SHP77 (cell line): ENCODE measurements around the gene USP3.

Experiments used
- DNase-seq, 2 experiments: peaks; one replicate each; lab custom pipeline; 2025; lab: John Stamatoyannopoulos, UW

USP3 gene

DNA sequence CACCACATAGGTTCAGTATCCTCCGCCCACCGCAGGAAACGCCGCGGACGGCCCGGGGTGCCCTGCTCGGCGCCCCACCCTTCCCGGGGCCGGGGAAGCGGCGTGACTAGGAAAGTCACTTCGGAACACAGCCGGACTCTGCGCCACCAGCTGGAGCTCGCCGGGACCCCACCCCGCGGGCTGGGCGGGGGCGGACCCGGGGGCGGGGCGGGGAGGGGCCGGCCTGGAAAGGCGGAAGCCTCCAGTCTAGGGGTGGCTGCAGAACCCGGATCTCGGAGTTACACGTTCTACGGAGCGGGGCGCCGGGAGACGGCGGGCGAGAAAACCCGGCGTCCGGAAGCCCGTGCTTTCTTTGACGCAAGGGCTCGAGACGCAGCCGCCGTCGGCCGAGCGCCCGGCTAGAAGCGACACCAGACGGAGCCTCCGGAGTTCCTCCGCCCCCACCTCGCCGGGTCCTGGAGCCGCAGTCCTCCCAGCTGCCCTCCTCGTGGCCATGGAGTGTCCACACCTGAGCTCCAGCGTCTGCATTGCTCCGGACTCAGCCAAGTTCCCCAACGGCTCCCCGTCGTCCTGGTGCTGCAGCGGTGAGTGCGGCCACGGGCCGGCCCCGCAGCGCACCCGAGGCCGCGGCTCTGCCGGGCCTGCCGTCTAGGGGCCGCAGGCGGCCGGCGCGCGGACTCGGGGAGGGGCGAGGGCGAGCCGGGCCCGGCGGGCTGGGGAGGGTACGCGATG, at the start of gene USP3:
USP3 (plus strand) TSS at position 347 of the 732 bp plus-strand sequence; CDS start at position 494, 147 bp downstream.
- DNase-seq, result peak; percentile 85 to 91

- DNase-seq, result no peak
Measured at GRCh38 chr15:63456258-63456657, 48.1 kb upstream of the USP3 start.

- DNase-seq, result no peak
Measured at GRCh38 chr15:63457379-63457778, 47.0 kb upstream of the USP3 start.

DNA sequence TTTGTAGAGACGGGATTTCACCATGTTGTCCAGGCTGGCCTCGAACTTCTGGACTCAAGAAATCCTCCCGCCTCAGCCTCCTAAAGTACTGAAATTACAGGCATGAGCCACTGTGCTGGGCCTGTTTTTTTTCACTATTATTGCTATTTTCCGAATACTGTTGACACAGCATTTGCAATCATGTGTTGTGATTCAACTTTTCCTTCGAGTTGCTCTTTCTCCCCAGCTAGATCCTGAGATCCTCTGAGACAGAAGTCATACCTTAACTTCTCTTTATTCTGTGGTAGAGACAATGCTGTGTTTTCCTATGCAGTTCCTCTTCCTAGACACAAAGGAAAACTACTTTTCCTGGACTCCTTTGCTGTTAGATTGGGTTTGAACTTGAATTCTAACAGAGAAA, 46.4 kb upstream of the USP3 start:
- no peak for DNase-seq

GRCh38 chr15:63458794-63459395, 45.5 kb upstream of the USP3 start:
- no peak for DNase-seq

DNA sequence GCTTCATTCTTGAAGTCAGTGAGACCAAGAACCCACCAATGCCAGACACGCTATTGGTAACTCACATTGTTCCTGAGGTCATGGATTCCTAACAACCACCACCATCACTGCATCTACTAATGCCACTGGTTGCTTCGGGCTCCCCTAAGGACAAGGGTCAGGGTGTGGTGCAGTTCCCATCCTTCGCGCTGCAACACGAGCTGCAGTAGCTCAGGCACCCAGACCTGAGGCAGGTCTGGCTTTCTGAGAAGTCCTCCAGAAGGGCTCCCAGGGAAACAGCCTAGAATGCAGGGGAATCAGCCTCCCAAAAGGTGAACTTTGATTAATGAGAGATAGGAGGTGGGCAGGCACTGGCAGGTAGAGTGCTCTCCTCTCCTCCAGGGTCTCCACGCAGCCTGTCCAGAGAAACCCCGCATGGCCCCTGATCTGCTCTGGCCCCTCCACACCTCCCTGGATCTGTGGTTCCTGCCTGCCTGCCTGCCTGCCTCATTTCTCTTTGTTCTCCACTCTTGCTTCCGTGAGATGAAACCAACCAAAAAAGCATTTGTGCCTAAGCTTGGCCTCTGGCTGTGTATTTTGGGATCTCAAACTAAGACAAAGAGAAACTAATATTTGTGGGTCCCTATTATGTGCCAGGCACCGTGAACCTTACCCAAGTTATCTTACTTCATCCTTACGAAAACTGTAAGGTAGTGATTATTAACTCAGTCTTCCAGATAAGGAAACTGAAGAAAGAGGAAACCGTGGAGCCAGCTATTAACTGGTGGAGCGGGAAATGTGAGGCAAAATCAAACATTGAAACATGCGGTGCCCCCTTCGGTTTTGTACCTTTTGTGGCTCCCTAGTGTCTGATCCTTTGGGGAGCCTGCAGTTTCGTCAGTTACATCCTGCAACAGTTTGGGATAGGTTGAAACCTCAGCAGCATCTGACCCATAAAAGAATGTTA, 43.9 kb upstream of the USP3 start:
- DNase-seq, result no peak

DNA sequence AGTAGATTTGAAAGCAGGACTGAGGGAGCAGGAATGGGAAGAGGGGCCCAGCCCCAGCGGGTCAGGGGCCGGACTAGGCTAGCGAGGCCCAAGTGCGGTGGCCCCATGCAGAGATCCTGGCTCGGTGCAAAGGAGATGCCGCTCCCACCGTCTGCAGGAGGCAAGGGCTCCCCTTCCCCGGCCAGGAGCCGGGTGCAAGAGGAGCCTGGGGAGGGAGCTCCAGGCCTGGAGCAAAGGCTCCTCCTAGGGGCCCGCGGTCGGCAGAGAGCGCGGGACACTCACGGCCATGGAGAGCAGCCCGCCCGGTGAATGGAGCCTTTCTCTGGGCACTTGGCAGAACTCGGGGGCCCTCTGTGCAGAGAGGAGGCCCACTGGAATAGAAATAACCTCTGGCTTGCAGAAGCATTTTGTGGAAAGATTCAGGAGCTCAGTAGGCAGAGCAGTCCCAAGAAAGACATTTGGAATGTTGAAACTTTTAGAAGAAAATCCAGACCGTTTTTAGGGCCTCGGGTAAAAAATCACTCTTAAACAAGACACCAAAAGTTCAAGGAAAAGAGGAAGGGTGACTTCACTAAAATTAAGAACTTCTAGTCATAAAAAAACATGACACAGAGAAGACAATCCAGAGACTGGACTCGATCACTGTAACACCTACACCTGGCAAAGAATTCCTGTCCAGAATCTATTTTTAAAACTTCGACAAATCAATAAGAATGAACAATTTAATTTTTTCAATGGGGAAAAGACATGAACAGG, 43.0 kb upstream of the USP3 start:
- DNase-seq, result no peak

GRCh38 chr15:63462088-63462487, 42.3 kb upstream of the USP3 start:
- no peak for DNase-seq

- DNase-seq, result no peak
Measured at GRCh38 chr15:63463036-63463435, 41.4 kb upstream of the USP3 start.

GRCh38 chr15:63463793-63464192, 40.6 kb upstream of the USP3 start:
- no peak for DNase-seq

GRCh38 chr15:63465104-63465503, 39.3 kb upstream of the USP3 start:
- DNase-seq, result no peak

DNA sequence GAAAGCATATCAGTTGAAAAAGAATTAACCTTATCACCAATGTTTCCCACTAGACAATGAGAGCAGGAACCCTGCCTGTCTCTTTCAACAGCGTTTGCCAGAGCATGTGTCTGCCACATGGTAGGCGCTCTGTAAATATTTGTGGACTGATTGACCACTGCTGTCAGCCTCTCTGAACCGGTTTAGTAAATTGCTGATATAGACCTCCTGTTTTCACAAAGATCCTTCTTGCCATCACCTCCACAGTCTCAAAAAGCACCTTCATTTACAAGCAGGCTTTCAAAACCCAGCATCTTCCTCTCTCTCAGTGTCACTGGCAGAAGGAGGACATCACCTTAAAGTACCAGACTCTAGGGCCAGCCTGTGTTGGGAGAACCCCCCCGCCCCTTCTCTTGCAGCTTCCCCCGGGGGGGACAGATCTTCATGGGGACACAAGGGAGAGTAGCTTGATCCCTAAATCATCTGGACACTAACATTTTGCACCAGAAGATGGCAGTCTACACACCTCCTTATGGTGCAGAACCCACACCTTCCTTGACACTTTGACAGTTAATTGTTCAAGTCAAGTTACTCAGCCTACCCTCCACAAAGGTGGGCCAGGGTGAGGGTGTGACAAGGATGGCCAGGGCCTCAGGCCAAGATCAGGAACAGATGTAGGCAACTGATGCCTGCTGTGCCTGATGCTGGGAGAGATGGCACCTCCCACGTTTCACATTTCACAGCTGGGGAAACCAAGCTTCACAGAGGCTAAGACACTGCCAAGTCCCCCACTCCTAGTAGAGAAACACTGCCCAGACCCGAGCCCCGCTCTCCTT, 37.8 kb upstream of the USP3 start:
- DNase-seq, result peak; percentile 48 to 58

- DNase-seq, result no peak
Measured at GRCh38 chr15:63469190-63469589, 35.2 kb upstream of the USP3 start.

GRCh38 chr15:63469984-63470383, 34.4 kb upstream of the USP3 start:
- no peak for DNase-seq

- DNase-seq, result no peak
Measured at GRCh38 chr15:63473007-63473748, 31.2 kb upstream of the USP3 start.

GRCh38 chr15:63473749-63473998, 30.7 kb upstream of the USP3 start:
- DNase-seq, result no peak

DNA sequence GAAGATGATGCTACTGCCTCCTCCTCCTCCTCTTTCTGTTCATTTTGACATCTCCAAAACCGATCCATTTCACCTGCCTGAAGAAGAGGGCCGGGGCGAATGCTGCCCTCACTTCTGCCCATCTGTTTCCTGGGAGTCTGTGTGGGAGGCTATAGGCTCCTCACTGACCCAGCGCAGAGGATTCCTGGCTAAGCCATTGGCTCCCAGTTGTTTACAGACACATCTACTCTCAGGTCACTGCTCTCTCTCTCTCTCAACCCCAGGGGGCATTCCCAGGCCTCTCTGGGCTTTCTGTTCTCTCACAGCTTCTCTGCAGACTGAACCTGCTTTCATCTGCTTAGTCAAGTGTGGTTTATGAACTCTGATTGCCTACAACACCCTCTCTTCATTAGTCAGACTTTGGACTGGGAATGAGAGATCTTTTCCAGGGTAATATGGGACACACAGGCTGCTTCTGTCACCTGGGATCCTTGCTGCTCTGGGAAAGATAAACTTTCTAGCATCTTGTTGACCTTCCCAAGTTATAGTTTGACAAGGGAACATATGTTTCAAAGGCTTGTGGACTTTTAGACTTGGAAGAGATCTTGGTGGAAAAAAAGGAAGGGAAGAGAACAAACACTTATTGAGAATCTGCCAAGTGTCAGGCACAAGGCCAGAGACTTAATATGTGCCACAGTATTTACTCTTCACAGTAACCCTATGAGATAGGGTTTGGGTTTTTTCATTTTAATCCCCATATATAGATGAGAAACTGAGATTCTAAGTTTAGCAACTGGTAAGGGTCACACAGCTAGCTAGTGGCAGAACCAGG, 30.2 kb upstream of the USP3 start:
- DNase-seq, result peak; percentile 18 to 25

DNA sequence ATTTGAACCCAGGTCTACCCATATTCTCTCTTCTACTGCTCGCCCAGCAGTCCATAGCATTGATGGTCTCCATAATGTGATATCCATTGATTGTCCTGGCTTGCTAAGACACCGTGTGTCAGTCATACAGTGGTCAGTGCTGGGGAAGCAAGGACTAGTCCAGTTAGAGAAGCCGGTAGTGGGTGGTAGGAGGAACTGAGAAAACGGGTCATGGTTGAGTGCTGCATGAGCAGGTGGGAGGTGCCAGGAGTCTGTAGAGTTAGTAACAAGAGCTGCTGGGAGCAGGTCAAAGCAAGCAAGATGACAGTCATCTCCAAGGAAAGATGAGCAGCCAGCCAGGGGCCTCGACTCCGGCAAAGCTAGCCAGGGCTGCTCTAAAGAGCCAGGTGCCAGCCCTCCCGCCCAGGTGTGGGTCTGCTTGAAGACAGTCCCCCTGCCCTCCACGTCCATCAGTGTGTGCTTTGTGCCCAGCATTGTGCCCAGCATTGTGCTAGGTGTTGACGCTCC, 29.5 kb upstream of the USP3 start:
- peak in 1 of 2 experiments; percentile 19 for DNase-seq

- DNase-seq, result no peak
Measured at GRCh38 chr15:63475707-63476106, 28.7 kb upstream of the USP3 start.

- DNase-seq, result no peak
Measured at GRCh38 chr15:63476229-63476632, 28.2 kb upstream of the USP3 start.
